GM23248 (cell line): ENCODE measurements around the gene EGLN2. TPM values are rescaled to one million over a fixed set of nuclear protein-coding genes. Genes with fewer than 3 reads are reported as not detected.
A peak's percentile ranks its signal among the peaks of the same experiment; 100 is the strongest.
"Not testable (repeated sequence)": the region's sequence is repeated elsewhere in the genome, so short reads cannot be mapped to it uniquely, and the experiment has no call there.

Experiments
- DNase-seq: peaks from one replicate; pipeline ENCODE4 v3.0.0-alpha.2; 2015
- H2AFZ ChIP-seq: fragments of 200-600 bp; sonication (generic); 2 replicates; pipeline ENCODE4 v1.6.1; 2016; ENCODE audit warnings: antibody characterized with exemption
- H3F3A ChIP-seq: fragments of 200-600 bp; sonication (generic); 2 replicates; pipeline ENCODE4 v1.6.1; 2016; ENCODE audit warnings: mild to moderate bottlenecking, antibody characterized with exemption, mixed run types; ENCODE audit not compliant: insufficient read depth
- H3K27ac ChIP-seq: fragments of 200-600 bp; sonication (generic); 2 replicates; pipeline ENCODE4 v1.5.1; 2016; ENCODE audit warnings: mild to moderate bottlenecking
- H3K27me3 ChIP-seq: fragments of 200-600 bp; sonication (generic); replicated peaks from 2 replicates; pipeline ENCODE4 v1.6.1; 2016; ENCODE audit warnings: mild to moderate bottlenecking; ENCODE audit not compliant: insufficient read depth
- H3K36me3 ChIP-seq: fragments of 200-600 bp; sonication (generic); 2 replicates; pipeline ENCODE4 v1.6.1; 2016; ENCODE audit warnings: low read depth, mild to moderate bottlenecking
- H3K4me1 ChIP-seq: fragments of 200-600 bp; sonication (generic); 2 replicates; pipeline ENCODE4 v1.6.1; 2016; ENCODE audit warnings: mild to moderate bottlenecking; ENCODE audit not compliant: insufficient read depth
- H3K4me2 ChIP-seq: fragments of 200-600 bp; sonication (generic); one replicate; pipeline ENCODE4 v1.6.1; 2016; ENCODE audit warnings: mild to moderate bottlenecking; ENCODE audit not compliant: unreplicated experiment
- H3K4me3 ChIP-seq: fragments of 200-600 bp; sonication (generic); 2 replicates; pipeline ENCODE4 v1.5.1; 2016; ENCODE audit warnings: mild to moderate bottlenecking
- H3K79me2 ChIP-seq: fragments of 200-600 bp; sonication (generic); 2 replicates; pipeline ENCODE4 v1.6.1; 2016; ENCODE audit warnings: mild to moderate bottlenecking; ENCODE audit not compliant: insufficient read depth
- H3K9ac ChIP-seq: fragments of 200-600 bp; sonication (generic); 2 replicates; pipeline ENCODE4 v1.6.1; 2016; ENCODE audit warnings: mild to moderate bottlenecking
- H3K9me2 ChIP-seq: fragments of 200-600 bp; sonication (generic); 2 replicates; pipeline ENCODE4 v1.6.1; 2016; ENCODE audit warnings: mixed run types, mild to moderate bottlenecking, moderate library complexity; ENCODE audit not compliant: insufficient read depth
- H3K9me3 ChIP-seq: fragments of 200-600 bp; sonication (generic); one replicate; pipeline ENCODE4 v1.6.1; 2017; ENCODE audit warnings: low read depth
- H4K20me1 ChIP-seq: fragments of 200-600 bp; sonication (generic); 2 replicates; pipeline ENCODE4 v1.6.0; 2016; ENCODE audit not compliant: insufficient read depth
- EZH2 ChIP-seq: fragments of 200-600 bp; sonication (generic); IDR thresholded peaks from 2 replicates; pipeline ENCODE4 v1.6.1; 2018; ENCODE audit warnings: antibody characterized with exemption, mild to moderate bottlenecking; ENCODE audit not compliant: insufficient read depth, poor library complexity, severe bottlenecking
- EZH2phosphoT487 ChIP-seq: fragments of 200-600 bp; sonication (generic); IDR thresholded peaks from 2 replicates; pipeline ENCODE4 v1.6.1; 2018; ENCODE audit warnings: antibody characterized with exemption, moderate library complexity, mild to moderate bottlenecking, low read depth; ENCODE audit not compliant: insufficient read depth
- WGBS, 2 experiments: methylation state at CpG; one replicate each; pipeline ENCODE4 v1.1.6; 2015 to 2017; ENCODE audit warnings: low lambda C conversion rate in 2 of 2, low coverage in 1 of 2; ENCODE audit errors: missing lambda C conversion rate in 2 of 2; 5-methylcytosine and 5-hydroxymethylcytosine counted together
- in situ Hi-C: fragments of 300-500 bp; cut with MboI; formaldehyde crosslinking; loops from 2 replicates; pipeline ENCODE4 v1.15.0; 2020
- polyA plus RNA-seq: library from polyadenylated mRNA; unstranded; fragments of >200 nt; fragmentation: Nextera tagmentation; extraction: Ambion mirVana; gene quantifications from 2 replicates; pipeline ENCODE4 v1.2.1, GENCODE V29; 2016
- total RNA-seq: library from RNA; depleted of rRNA; stranded (reverse); fragments of >200 nt; shearing (Covaris generic); gene quantifications from 2 replicates; pipeline ENCODE4 v1.2.3, GENCODE V29; 2014

Gene EGLN2
- total and polyA plus RNA-seq, 2 experiments from 2014 or later: 52.5 to 83.3 TPM

GRCh38 chr19:40810160-40810559, 11.2 kb downstream of the EGLN2 start:
- Histone ChIP-seq H3K9ac (peak overlapping the region; percentile 60), H3K36me3 (0 out of 2 replicates have a peak, but pooled peaks cover 9% of the 10 kb centered on the region), H3K4me2 (peak overlapping the region; percentile 73), H3K27me3 (no peaks in the 10 kb centered on the region), H4K20me1 (no peaks in the 10 kb centered on the region), H3K9me3 (no peaks in the 10 kb centered on the region), H2AFZ (peak overlapping the region; percentile 80; the same call in 1 of the 2 replicates), H3K4me3 (peak overlapping the region; percentile 74), H3K9me2 (no peaks in the 10 kb centered on the region), H3K4me1 (peaks cover 14% of the 10 kb centered on the region), H3F3A (peaks cover 15% of the 10 kb centered on the region; the same call in 1 of the 2 replicates), H3K27ac (peak overlapping the region; percentile 49), H3K79me2 (peaks cover 53% of the 10 kb centered on the region)
- in situ Hi-C loops: no loop called here
- TF ChIP-seq EZH2phosphoT487: no peak
- no peak for TF ChIP-seq EZH2
- WGBS, 2 experiments: 23 to 38% methylated on average over 12 to 14 of the region's 14 CpGs
- DNase-seq: no peak

- peak overlapping the region; percentile 80 for H2AFZ ChIP-seq
- H3K27me3 ChIP-seq, in situ Hi-C loops, H3K36me3 ChIP-seq, H4K20me1 ChIP-seq, H3F3A ChIP-seq, H3K9me2 ChIP-seq, H3K9me3 ChIP-seq: not testable (repeated sequence)
- peak overlapping the region; percentile 60 for H3K9ac ChIP-seq
- H3K79me2 ChIP-seq: peaks cover 46% of the 10 kb centered on the region
- H3K4me1 ChIP-seq: peaks cover 14% of the 10 kb centered on the region
- peak; percentile 85 for DNase-seq
- 2 to 3% methylated on average over 55 to 60 of the region's 65 CpGs for WGBS, 2 experiments
- H3K4me3 ChIP-seq: peak overlapping the region; percentile 74
- H3K4me2 ChIP-seq: peak overlapping the region; percentile 73
- H3K27ac ChIP-seq: peak overlapping the region; percentile 49
Observed at GRCh38 chr19:40810649-40811408, 11.8 kb downstream of the EGLN2 start.

DNA sequence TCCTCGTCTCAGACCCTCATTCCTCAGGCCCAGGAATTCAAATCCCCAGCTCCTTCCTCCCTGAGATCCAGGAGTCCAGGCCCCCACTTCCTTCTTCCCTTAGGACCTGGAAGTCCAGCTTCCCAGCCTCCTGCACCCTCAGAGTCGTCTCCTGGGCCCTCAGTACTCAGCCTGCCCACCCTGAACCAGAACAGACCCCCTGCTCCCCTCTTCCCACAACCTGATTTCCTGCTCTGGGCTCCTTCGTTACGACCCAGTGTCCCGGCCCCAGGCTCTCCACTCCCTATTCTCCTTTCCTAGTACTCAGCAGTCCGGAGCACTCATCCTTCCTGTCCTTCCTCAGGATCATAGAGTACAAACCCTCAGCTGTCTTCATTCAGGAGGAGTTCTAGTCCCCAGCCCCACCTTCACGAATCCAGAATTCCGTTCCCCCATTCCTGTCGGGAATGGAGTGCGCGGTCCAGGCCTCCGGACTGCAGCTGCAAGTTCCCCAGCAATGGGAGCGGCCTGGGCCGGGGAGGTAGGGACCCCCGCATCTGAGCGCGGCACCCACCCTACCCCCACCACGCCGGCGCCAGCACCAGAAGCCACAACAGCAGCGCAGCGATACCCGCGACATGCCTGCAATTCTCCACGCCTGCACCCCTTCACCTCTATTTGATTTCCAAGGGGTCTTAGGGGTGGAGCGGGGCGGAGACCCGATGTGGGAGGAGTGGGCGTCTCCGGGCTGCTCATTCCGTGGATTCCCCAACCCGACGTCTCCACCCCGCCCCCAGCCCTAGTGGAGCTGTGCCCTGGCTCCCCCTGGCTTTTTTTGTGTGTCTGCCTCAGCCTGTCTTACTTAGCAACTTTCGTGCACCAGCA, 12.7 kb downstream of the EGLN2 start:
- H3K9me2 ChIP-seq: no peaks in the 10 kb centered on the region
- WGBS, 2 experiments: 46 to 53% methylated on average over 22 to 35 of the region's 35 CpGs
- no peak for TF ChIP-seq EZH2phosphoT487
- TF ChIP-seq EZH2: no peak
- peaks cover 38% of the 10 kb centered on the region for H3K79me2 ChIP-seq
- no peak overlapping the region for H3K27ac ChIP-seq
- H3K4me2 ChIP-seq: peak overlapping the region; percentile 73
- peak overlapping the region; percentile 60 for H3K9ac ChIP-seq
- no peaks in the 10 kb centered on the region for H3K9me3 ChIP-seq
- H3K4me3 ChIP-seq: peak overlapping the region; percentile 74; the same call in 1 of the 2 replicates
- H3K27me3 ChIP-seq: no peaks in the 10 kb centered on the region
- peak overlapping the region; percentile 80 for H2AFZ ChIP-seq
- peaks cover 8% of the 10 kb centered on the region; the same call in 1 of the 2 replicates for H3F3A ChIP-seq
- DNase-seq: no peak
- no peaks in the 10 kb centered on the region for H4K20me1 ChIP-seq
- in situ Hi-C loops: no loop called here
- H3K4me1 ChIP-seq: peaks cover 6% of the 10 kb centered on the region
- H3K36me3 ChIP-seq: 0 out of 2 replicates have a peak, but pooled peaks cover 9% of the 10 kb centered on the region

DNA sequence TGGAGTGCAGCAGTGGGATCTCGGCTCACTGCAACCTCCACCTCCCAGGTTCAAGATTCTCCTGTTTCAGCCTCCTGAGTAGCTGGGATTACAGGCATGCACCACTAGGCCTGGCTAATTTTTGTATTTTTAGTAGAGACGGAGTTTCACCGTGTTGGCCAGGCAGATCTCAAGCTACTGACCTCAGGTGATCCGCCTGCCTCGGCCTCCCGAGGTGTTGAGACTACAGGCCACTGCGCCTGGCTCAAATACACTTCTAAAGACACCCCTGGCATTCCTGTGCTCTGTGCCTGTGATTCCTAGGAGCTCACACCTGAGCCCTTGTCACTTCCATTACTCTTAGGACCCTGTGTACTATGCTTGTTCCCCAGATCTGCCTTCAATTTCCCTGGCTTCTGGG, 13.6 kb downstream of the EGLN2 start:
- H3K4me2 ChIP-seq, H3K9ac ChIP-seq, H2AFZ ChIP-seq, H4K20me1 ChIP-seq, H3K27ac ChIP-seq, H3K4me1 ChIP-seq, H3K4me3 ChIP-seq, H3F3A ChIP-seq, in situ Hi-C loops, DNase-seq, H3K36me3 ChIP-seq, H3K27me3 ChIP-seq, H3K9me3 ChIP-seq, H3K9me2 ChIP-seq: not testable (repeated sequence)
- H3K79me2 ChIP-seq: peaks cover 30% of the 10 kb centered on the region
- WGBS, 2 experiments: 91 to 94% methylated on average over 7 of the region's 7 CpGs
